ENCODE measurements around the gene ATG3. TPM values are rescaled to one million over a fixed set of nuclear protein-coding genes. Genes with fewer than 3 reads are reported as not detected.

ATG3 gene
- total RNA-seq, 1 experiment from 2014 or later = 59.3 TPM

GRCh38 chr3:112546216-112546759, 15.5 kb downstream of the ATG3 start:
- Mint-ChIP-seq H3K4me3 (no peak overlapping the region), H3K9me3 (no peaks in the 10 kb centered on the region), H3K36me3 (ENCODE audit: insufficient read depth in 1 of 3, low read depth in 3 of 3) (peaks cover 4 to 36% (median 15%) of the 10 kb centered on the region in 3 experiments; a peak in 6 of 7 replicates), H3K27ac (no peak overlapping the region; a peak in 1 of 7 replicates), H3K4me1 (no peaks in the 10 kb centered on the region), H3K27me3 (ENCODE audit: low read depth) (no peaks in the 10 kb centered on the region)
- no peaks in the 10 kb centered on the region for H3K79me2 ChIP-seq (ENCODE audit: insufficient read depth, low read length)
- no peak overlapping the region for H2AK5ac ChIP-seq (ENCODE audit: insufficient read length, low read length)
- no peak overlapping the region for H2BK120ac ChIP-seq (ENCODE audit: low read depth, low read length, poor library complexity, severe bottlenecking)
- no CpG with 5 or more reads among the region's 5 CpGs for WGBS (ENCODE audit: extremely low coverage, insufficient read length, low lambda C conversion rate)
- H3K27me3 ChIP-seq (ENCODE audit: insufficient read depth, low read length) = no peaks in the 10 kb centered on the region
- H4K20me1 ChIP-seq (ENCODE audit: control insufficient read depth, insufficient read depth, insufficient read length) = no peaks in the 10 kb centered on the region
- no peak overlapping the region for H2BK12ac ChIP-seq (ENCODE audit: insufficient read length, low read depth, low read length)
- no peak overlapping the region for H2BK5ac ChIP-seq (ENCODE audit: insufficient read length, low read length)
- no peak overlapping the region for H2BK20ac ChIP-seq (ENCODE audit: low read depth, low read length, poor library complexity, severe bottlenecking)
- no peak overlapping the region for H2BK15ac ChIP-seq (ENCODE audit: low read depth, low read length)
- no peak overlapping the region for H3T11ph ChIP-seq (ENCODE audit: low read length)
- no peaks in the 10 kb centered on the region for H3K23me2 ChIP-seq (ENCODE audit: insufficient read length, low read depth, low read length, poor library complexity, severe bottlenecking)
- H3K9ac ChIP-seq (ENCODE audit: extremely low read depth, insufficient read length, low read length) = no peak overlapping the region
- no peaks in the 10 kb centered on the region for H3K79me1 ChIP-seq (ENCODE audit: insufficient read depth, low read depth, low read length, poor library complexity, severe bottlenecking)
- no peak for TF ChIP-seq CTCF (conservative IDR thresholded peaks at IDR 0.05)
- no peak overlapping the region for H3K56ac ChIP-seq (ENCODE audit: insufficient read length, low read depth, low read length)
- no peak overlapping the region for H3K14ac ChIP-seq (ENCODE audit: insufficient read depth, low read length)
- no peak overlapping the region for H4K91ac ChIP-seq (ENCODE audit: insufficient read length, low read depth, low read length)
- H3K9me3 ChIP-seq (ENCODE audit: control insufficient read depth, low read depth, low read length) = no peaks in the 10 kb centered on the region
- H3K4me2 ChIP-seq (ENCODE audit: insufficient read depth, insufficient read length, low read length) = no peak overlapping the region
- no peak overlapping the region for H3K27ac ChIP-seq (ENCODE audit: insufficient read length, low read depth, low read length)
- H4K5ac ChIP-seq (ENCODE audit: insufficient read length, low read depth, low read length) = no peak overlapping the region
- DNase-seq = no peak
- no peak overlapping the region for H3K18ac ChIP-seq (ENCODE audit: insufficient read length, low read depth, low read length)
- no peak overlapping the region for H4K8ac ChIP-seq (replicated peaks; ENCODE audit: insufficient read length, low read depth, low read length)
- H3K4me1 ChIP-seq (ENCODE audit: insufficient read depth, low read length) = no peaks in the 10 kb centered on the region
- H3K4ac ChIP-seq (ENCODE audit: low read depth, low read length) = no peak overlapping the region
- H3K23ac ChIP-seq (ENCODE audit: insufficient read length, low read depth, low read length) = no peak overlapping the region
- no peak overlapping the region for H2AFZ ChIP-seq (ENCODE audit: low read length)

Measured in H9 (cell line).